Measurements from ENCODE around the gene RNH1.

DNA sequence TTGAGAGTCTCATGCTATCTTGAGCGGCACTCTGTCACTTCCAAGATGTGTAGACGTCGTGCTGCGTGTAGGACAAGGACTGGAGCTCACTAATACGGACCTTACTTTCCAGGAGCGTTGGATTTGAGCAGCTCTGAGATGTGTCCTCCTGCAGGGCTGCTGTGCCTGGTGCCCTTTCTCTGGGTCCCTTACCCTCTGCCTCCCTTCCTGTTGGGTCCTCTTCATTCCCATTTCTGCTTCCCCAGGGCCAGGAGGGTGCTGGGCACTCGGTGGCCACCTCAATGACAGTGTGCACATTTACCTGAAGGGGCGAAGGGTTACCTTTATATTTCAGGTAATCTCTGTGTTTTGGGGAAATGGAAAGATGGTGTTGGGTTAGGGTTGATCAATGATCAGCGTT lies 53.0 kb downstream of the RNH1 start:
- TF ChIP-seq CTCF (IDR thresholded peaks at IDR 0.05 in 4 of 5, conservative IDR thresholded peaks at IDR 0.05 in 1 of 5) (no peak), POLR2A (IDR thresholded peaks at IDR 0.05) (no peak)
